OCI-LY3 (cell line): ENCODE results near the gene C10orf53.

Experiments used
- H2AFZ ChIP-seq: fragments of 200-600, 300-600 bp; shearing (Covaris generic); 2 replicates; pipeline ENCODE4 v1.6.0; 2014; ENCODE audit warnings: antibody characterized with exemption, low read depth, low read length
- H3K27ac ChIP-seq: fragments of 200-600, 300-600 bp; sonication (generic); 2 replicates; pipeline ENCODE4 v1.5.1; 2014; ENCODE audit warnings: mild to moderate bottlenecking, low read length, moderate library complexity, mixed read lengths
- H3K27me3 ChIP-seq: fragments of 200-600, 300-600 bp; sonication (generic); 2 replicates; pipeline ENCODE4 v1.6.1; 2014; ENCODE audit warnings: low read depth, low read length, mixed read lengths
- H3K36me3 ChIP-seq: fragments of 200-600, 300-600 bp; sonication (generic); replicated peaks from 2 replicates; pipeline ENCODE3; 2014; ENCODE audit warnings: low read depth, low read length, mixed read lengths
- H3K4me1 ChIP-seq: fragments of 300-600, 200-600 bp; sonication (generic); 2 replicates; pipeline ENCODE4 v1.6.1; 2014; ENCODE audit warnings: low read length, mixed read lengths
- H3K4me2 ChIP-seq: fragments of 200-600, 300-600 bp; sonication (generic); 2 replicates; pipeline ENCODE4 v1.6.1; 2014; ENCODE audit warnings: low read length, mixed read lengths
- H3K4me3 ChIP-seq: fragments of 300-600, 200-600 bp; sonication (generic); 2 replicates; pipeline ENCODE4 v1.5.1; 2014; ENCODE audit warnings: antibody characterized with exemption, mild to moderate bottlenecking, low read length, moderate library complexity
- H3K79me2 ChIP-seq: fragments of 300-600, 200-600 bp; shearing (Covaris generic); 2 replicates; pipeline ENCODE4 v1.6.1; 2014; ENCODE audit warnings: mild to moderate bottlenecking, low read length, mixed read lengths
- H3K9ac ChIP-seq: fragments of 300-600, 200-600 bp; shearing (Covaris generic); 2 replicates; pipeline ENCODE4 v1.6.0; 2014; ENCODE audit warnings: mild to moderate bottlenecking, low read length, moderate library complexity
- H3K9me3 ChIP-seq: fragments of 200-600, 300-600 bp; shearing (Covaris generic); 2 replicates; pipeline ENCODE4 v1.6.1; 2014; ENCODE audit warnings: low read length, mixed read lengths; ENCODE audit not compliant: insufficient read depth
- H4K20me1 ChIP-seq: fragments of 200-600, 300-600 bp; sonication (generic); 2 replicates; pipeline ENCODE4 v1.6.1; 2016; ENCODE audit warnings: low read length, mixed read lengths; ENCODE audit not compliant: insufficient read depth
- EZH2phosphoT487 ChIP-seq: fragments of 200-600 bp; shearing (Covaris generic); IDR thresholded peaks from 2 replicates; pipeline ENCODE4 v1.6.1; 2018; ENCODE audit warnings: antibody characterized with exemption, mixed run types, low read depth
- TF ChIP-seq, protein P1 (sequence below): fragments of 200-600, 300-600 bp; sonication (generic); IDR thresholded peaks from 2 replicates; pipeline ENCODE4 v1.5.1; 2014; ENCODE audit warnings: antibody characterized with exemption, low read length, low read depth

Gene C10orf53

DNA sequence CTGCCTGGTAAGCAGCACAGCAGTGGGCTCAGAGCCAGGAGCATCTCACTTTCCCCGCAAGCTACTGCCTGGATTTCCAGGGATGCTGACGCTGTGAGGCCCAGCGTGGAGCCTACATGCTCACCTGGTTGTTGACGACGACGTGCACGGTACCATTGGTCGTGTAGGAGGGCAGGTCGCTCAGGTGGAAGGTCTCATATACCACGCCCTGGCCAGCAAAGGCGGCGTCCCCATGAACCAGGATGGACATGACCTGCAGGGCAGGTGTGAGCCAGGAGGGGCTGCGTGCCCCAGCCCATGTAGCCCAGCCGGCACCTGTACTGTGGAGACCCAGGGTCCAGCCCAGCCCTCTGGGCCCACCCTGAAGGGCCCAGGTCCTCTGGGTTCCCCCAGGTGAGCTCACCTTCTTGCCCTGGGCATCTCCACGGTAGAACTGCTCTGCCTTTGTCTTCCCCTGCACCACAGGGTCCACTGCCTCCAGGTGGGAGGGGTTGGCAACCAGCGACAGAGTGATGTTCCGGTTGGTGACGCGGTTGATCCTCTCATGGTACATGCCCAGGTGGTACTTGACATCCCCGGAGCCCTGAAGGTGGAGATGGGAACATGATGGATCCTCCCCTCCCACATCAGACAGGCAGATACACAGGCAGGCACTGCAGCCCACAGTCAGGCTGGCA lies 67.3 kb downstream of the C10orf53 start:
- Histone ChIP-seq H3K4me2 (no peak overlapping the region), H3K79me2 (no peaks in the 10 kb centered on the region), H3K9ac (no peak overlapping the region), H2AFZ (no peak overlapping the region), H3K27ac (no peak overlapping the region), H3K36me3 (no peaks in the 10 kb centered on the region), H3K4me1 (no peaks in the 10 kb centered on the region), H4K20me1 (no peaks in the 10 kb centered on the region), H3K27me3 (no peaks in the 10 kb centered on the region), H3K4me3 (no peak overlapping the region), H3K9me3 (no peaks in the 10 kb centered on the region)
- TF ChIP-seq, protein P1, sequence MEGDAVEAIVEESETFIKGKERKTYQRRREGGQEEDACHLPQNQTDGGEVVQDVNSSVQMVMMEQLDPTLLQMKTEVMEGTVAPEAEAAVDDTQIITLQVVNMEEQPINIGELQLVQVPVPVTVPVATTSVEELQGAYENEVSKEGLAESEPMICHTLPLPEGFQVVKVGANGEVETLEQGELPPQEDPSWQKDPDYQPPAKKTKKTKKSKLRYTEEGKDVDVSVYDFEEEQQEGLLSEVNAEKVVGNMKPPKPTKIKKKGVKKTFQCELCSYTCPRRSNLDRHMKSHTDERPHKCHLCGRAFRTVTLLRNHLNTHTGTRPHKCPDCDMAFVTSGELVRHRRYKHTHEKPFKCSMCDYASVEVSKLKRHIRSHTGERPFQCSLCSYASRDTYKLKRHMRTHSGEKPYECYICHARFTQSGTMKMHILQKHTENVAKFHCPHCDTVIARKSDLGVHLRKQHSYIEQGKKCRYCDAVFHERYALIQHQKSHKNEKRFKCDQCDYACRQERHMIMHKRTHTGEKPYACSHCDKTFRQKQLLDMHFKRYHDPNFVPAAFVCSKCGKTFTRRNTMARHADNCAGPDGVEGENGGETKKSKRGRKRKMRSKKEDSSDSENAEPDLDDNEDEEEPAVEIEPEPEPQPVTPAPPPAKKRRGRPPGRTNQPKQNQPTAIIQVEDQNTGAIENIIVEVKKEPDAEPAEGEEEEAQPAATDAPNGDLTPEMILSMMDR: no peak
- TF ChIP-seq EZH2phosphoT487: no peak
